NB4 (cell line): ENCODE data around the gene KHDRBS1.

Source experiments
- MYC ChIP-seq: IDR thresholded peaks from 2 replicates; pipeline ENCODE4 v1.6.1; 2011; ENCODE audit warnings: low read depth, low read length
- POLR2A ChIP-seq: IDR thresholded peaks from 2 replicates; pipeline ENCODE4 v1.6.1; 2011; ENCODE audit warnings: mild to moderate bottlenecking; ENCODE audit not compliant: insufficient read length; ENCODE audit errors: extremely low read depth
- TF ChIP-seq, protein P1 (sequence below): IDR thresholded peaks from one replicate; pipeline ENCODE4 v1.5.1; 2012; ENCODE audit warnings: low read depth, low read length

DNA sequence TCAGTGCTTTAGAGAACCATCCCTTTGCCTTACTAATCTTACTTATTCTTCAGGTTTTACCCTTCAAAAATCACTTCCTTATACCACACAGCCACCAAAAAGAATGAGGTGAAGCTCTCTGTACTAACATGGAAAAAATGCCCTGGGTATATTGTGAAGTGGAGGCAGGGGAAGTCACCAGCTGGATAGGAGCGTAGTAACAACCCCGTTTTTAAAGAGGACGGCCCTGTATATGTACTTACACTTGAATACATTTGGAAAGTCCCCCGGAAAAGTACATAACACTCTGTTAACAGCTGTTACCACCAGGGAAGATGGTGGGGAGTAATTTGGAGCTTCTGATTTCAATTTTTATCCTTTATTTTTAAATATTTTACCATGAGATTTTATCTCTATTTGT lies 28.2 kb upstream of the KHDRBS1 start:
- TF ChIP-seq, protein P1, sequence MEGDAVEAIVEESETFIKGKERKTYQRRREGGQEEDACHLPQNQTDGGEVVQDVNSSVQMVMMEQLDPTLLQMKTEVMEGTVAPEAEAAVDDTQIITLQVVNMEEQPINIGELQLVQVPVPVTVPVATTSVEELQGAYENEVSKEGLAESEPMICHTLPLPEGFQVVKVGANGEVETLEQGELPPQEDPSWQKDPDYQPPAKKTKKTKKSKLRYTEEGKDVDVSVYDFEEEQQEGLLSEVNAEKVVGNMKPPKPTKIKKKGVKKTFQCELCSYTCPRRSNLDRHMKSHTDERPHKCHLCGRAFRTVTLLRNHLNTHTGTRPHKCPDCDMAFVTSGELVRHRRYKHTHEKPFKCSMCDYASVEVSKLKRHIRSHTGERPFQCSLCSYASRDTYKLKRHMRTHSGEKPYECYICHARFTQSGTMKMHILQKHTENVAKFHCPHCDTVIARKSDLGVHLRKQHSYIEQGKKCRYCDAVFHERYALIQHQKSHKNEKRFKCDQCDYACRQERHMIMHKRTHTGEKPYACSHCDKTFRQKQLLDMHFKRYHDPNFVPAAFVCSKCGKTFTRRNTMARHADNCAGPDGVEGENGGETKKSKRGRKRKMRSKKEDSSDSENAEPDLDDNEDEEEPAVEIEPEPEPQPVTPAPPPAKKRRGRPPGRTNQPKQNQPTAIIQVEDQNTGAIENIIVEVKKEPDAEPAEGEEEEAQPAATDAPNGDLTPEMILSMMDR: no peak
- TF ChIP-seq MYC (no peak), POLR2A (no peak)
